Measurements from ENCODE around the gene TMEM86B. TPM values are rescaled to one million over a fixed set of nuclear protein-coding genes. Genes with fewer than 3 reads are reported as not detected.
"Not testable (repeated sequence)": the region's sequence is repeated elsewhere in the genome, so short reads cannot be mapped to it uniquely, and the experiment has no call there.

Gene TMEM86B
- total RNA-seq, 4 donors from 2014 or later: 1.6 to 5.8 (median 2.9) TPM

DNA sequence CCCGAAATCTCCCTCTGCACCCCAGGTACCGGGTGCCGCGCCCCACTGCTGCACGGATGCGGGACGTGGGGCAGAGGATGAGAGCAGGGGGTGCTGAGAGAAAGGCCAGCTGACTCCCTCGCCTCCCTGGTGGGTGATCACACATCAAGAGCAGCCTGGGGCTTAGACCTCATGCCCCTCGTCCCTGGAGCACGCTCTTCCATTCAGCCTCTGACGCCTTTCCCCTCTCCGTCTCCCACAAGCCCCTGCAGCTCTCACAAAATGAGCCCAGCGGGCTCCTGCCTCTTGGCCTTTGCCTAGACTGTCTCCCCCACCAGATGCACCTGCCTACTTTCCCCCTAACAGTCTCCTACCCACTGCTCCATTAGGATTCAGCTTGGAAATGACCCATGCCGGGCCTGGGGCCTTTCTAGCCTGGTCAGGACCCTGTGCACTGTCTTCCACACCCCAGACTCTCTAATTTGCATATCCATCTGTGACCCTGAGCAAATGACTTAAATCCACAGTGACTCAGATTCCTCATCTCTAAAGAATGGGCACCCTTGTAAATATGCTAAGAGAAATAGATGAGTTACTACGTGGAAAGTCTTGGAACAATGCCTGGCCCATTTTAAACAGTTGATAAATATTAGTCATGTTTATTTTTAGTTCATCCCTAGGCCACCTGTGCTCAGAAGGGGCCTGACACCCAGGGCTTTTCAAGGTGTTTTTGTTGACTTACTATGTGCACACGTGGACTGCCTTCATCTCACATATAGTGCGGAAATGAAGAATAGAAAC lies 18.7 kb downstream of the TMEM86B start:
- Histone ChIP-seq H3K4me3 (replicated peaks in 1 of 3) (no peak overlapping the region), H3K36me3 (no peaks in the 10 kb centered on the region), H3K27me3 (no peaks in the 10 kb centered on the region), H3K4me1 (peaks cover 0 to 8% of the 10 kb centered on the region in 2 donors), H3K9me3 (no peaks in the 10 kb centered on the region), H3K27ac (no peak overlapping the region)
- TF ChIP-seq, protein P1, sequence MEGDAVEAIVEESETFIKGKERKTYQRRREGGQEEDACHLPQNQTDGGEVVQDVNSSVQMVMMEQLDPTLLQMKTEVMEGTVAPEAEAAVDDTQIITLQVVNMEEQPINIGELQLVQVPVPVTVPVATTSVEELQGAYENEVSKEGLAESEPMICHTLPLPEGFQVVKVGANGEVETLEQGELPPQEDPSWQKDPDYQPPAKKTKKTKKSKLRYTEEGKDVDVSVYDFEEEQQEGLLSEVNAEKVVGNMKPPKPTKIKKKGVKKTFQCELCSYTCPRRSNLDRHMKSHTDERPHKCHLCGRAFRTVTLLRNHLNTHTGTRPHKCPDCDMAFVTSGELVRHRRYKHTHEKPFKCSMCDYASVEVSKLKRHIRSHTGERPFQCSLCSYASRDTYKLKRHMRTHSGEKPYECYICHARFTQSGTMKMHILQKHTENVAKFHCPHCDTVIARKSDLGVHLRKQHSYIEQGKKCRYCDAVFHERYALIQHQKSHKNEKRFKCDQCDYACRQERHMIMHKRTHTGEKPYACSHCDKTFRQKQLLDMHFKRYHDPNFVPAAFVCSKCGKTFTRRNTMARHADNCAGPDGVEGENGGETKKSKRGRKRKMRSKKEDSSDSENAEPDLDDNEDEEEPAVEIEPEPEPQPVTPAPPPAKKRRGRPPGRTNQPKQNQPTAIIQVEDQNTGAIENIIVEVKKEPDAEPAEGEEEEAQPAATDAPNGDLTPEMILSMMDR (IDR thresholded peaks at IDR 0.05): no peak
- no peak for TF ChIP-seq POLR2A (IDR thresholded peaks at IDR 0.05)
- intact Hi-C loops (cut with DNase I): no loop called here
- DNase-seq: no peak
- 69 to 72% methylated on average over 17 of the region's 17 CpGs for WGBS, 2 donors

DNA sequence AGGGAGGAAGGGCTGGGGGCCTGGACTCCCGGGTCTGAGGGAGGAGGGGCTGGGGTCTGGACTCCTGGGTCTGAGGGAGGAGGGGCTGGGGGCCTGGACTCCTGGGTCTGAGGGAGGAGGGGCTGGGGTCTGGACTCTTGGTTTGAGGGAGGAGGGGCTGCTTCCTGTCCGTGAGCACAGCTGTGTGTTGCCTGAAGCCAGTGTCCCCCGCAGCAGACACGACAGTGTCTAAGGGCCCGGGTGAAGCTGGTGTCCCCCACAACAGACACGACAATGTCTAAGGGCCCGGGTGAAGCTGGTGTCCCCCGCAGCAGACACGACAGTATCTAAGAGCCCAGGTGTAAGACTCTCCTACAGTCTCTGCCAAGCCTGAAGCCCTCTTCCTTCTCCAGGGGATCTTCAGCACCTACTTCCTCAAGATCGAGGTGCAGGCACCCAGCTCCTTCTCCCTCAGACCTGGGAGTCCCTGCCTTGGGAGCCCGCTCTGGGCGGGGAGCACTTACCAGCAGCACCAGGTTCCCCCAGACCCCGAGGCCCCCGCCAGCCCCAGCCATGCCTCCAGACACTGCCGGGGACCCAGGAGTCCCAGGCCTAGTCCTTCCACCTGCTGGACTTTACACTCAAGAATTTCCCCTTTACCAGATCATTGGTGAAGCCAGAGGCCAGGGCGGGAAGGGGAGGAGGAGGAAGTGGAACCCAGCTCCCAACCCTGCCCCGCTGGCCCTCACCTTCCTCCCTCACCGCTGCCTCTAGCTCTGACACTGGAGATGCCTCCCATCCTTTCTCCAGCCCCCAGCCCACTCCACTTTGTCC lies 19.5 kb downstream of the TMEM86B start, which contains the start of gene PTPRH:
Gene PTPRH (minus strand): TSS at position 622 of the 813 bp plus-strand sequence. CDS start 68 bp downstream, at position 554.
- WGBS, 2 donors: 55 to 70% methylated on average over 4 to 8 of the region's 18 CpGs
- H3K27me3 ChIP-seq: no peaks in the 10 kb centered on the region

DNA sequence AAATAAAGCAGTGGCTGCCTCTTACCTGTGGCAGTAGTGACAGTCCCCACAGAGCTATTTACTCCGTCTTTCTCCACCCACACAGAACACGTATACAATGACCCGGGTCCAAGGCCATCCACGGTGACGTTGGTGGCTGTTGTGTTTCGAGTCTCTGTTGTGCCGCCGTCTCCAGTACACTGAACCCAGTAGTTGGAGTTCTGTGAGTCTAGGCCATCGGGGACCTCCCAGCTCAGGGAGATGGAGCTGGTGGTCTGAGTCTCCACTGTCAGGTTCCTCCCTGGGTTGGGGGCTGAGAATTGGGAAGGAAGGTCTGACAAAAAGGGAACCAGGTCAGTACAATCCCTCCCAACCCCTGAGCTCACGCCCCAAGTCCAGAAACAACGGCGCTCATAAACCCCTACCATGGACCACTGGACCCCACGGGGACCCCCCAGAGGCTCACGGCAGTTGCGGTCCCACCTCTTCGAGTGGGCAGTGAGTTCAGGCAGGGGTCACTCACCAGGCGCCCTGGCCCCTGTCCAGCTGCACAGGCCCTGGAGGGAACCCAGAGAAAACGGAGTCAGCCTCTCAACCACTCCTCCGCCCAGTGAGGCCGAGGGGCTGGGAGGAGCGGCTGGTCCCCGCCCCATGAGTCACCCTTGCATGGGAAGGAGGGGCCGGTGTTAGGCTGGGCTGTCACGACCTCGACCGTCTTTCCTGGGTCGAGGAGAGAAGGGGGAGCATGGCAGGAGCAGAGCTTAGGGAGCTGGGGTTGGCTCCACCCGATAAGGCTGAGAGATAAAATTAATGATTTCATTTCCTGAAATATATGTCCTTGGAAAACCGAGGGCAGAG lies 21.7 kb downstream of the TMEM86B start:
- peak; percentile 70 to 84 for DNase-seq

More for the DNA sequence above, 19.5 kb downstream of the TMEM86B start, which contains the start of gene PTPRH:
- no peak within 1 kb of the TSS for H3K4me3 ChIP-seq (replicated peaks in 1 of 3)
- no peak for DNase-seq
- intact Hi-C loops (cut with DNase I): no loop called here
- TF ChIP-seq POLR2A (IDR thresholded peaks at IDR 0.05): no peak
- TF ChIP-seq, protein P1 (IDR thresholded peaks at IDR 0.05): no peak
- H3K4me1 ChIP-seq: peaks cover 0 to 8% of the 10 kb centered on the region in 2 donors
- H3K9me3 ChIP-seq: no peaks in the 10 kb centered on the region
- no peak within 1 kb of the TSS for H3K27ac ChIP-seq
- H3K36me3 ChIP-seq: no peaks in the 10 kb centered on the region

DNA sequence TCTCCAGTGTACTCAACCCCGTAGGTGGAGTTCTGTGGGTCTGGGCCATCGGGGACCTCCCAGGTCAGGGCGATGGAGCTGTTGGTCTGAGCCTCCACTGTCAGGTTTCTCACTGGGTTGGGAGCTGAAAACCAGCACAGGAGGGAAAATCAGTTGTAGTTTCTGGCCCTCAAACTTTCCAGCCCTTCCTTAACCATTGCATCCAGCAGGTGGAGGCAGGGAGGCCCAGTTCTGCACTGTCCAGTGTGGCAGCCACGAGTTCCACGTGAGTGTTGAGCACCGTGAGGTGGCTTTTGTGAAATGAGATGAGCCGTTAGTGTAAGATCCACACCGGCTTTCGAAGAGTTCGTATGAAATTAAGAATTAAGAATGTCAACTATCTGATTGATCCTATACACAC lies 26.4 kb downstream of the TMEM86B start:
- 67 to 74% methylated on average over 10 of the region's 10 CpGs for WGBS, 2 donors
- H3K27me3 ChIP-seq; H3K4me3 ChIP-seq (replicated peaks in 1 of 3); DNase-seq; intact Hi-C loops (cut with DNase I); H3K36me3 ChIP-seq; H3K4me1 ChIP-seq; H3K27ac ChIP-seq; H3K9me3 ChIP-seq: not testable (repeated sequence)

More for the DNA sequence above, 21.7 kb downstream of the TMEM86B start:
- Histone ChIP-seq H3K36me3 (no peaks in the 10 kb centered on the region), H3K27me3 (no peaks in the 10 kb centered on the region), H3K27ac (no peak overlapping the region), H3K4me3 (replicated peaks in 1 of 3) (no peak overlapping the region), H3K4me1 (peaks cover 0 to 8% of the 10 kb centered on the region in 2 donors), H3K9me3 (no peaks in the 10 kb centered on the region)
- no peak for TF ChIP-seq POLR2A (IDR thresholded peaks at IDR 0.05)
- TF ChIP-seq, protein P1 (IDR thresholded peaks at IDR 0.05): no peak
- WGBS, 2 donors: 58 to 72% methylated on average over 14 to 16 of the region's 29 CpGs
- intact Hi-C loops (cut with DNase I): no loop called here

DNA sequence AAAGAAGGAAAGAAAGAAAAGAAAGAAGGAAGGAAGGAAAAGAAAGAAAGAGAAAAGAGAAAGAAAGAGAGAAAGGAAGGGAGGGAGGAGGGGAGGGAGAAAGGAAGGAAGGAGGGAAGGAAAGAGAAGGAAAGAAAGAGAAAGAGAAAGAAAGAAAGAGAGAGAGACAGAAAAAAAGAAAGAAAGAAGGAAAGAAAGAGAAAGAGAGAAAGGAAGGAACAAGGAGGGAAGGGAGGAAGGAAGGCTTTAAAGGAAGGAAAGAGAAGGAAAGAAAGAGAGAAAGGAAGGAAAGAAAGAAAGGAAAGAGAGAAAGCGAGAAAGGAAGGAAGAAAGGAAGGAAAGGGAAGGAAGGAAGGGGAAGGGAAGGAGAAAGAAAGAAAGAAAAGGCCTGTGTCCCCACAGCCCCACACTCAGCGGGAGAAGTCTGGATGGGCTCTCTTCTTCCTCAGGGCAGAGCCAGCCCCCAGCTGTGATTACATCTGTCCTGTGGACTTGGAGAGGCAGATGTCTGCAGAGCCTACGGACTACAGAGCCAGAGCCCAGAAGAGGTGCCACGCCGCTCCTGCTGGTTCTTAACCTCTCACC lies 28.9 kb downstream of the TMEM86B start:
- no peaks in the 10 kb centered on the region for H3K4me1 ChIP-seq
- H3K4me3 ChIP-seq (replicated peaks in 1 of 3): no peak overlapping the region
- intact Hi-C loops (cut with DNase I): no loop called here
- no peaks in the 10 kb centered on the region for H3K9me3 ChIP-seq
- H3K27me3 ChIP-seq: no peaks in the 10 kb centered on the region
- 65 to 73% methylated on average over 4 to 5 of the region's 5 CpGs for WGBS, 2 donors
- DNase-seq: no peak
- no peak for TF ChIP-seq POLR2A (IDR thresholded peaks at IDR 0.05)
- TF ChIP-seq, protein P1 (IDR thresholded peaks at IDR 0.05): no peak
- no peak overlapping the region for H3K27ac ChIP-seq
- no peaks in the 10 kb centered on the region for H3K36me3 ChIP-seq

Data from thyroid gland (tissue), 4 donors.